ENCODE data around the gene SLC12A2. TPM values are rescaled to one million over a fixed set of nuclear protein-coding genes. Genes with fewer than 3 reads are reported as not detected.

Gene SLC12A2
- polyA plus RNA-seq, 1 of the 3 experiments (the other 2 are of a cell fraction): 5.6 TPM

GRCh38 chr5:128060644-128061385 lies 22.8 kb upstream of the SLC12A2 start:
- 100% methylated on average over 1 of the region's 1 CpG for WGBS (ENCODE audit: low lambda C conversion rate)
- H3K9ac ChIP-seq: no peak overlapping the region
- no peaks in the 10 kb centered on the region for H3K27me3 ChIP-seq (ENCODE audit: insufficient read depth)
- H3K36me3 ChIP-seq (replicated peaks in 1 of 2; ENCODE audit: control insufficient read depth in 1 of 2, insufficient read depth in 2 of 2, low read length in 1 of 2): peaks cover 4 to 5% of the 10 kb centered on the region in 2 experiments
- H3K4me1 ChIP-seq (ENCODE audit: control insufficient read depth in 1 of 2, insufficient read depth in 2 of 2, low read depth in 1 of 2, low read length in 1 of 2): peaks cover 0 to 10% of the 10 kb centered on the region in 2 experiments; a peak in 3 of 4 replicates
- TF ChIP-seq ZBTB33 (IDR thresholded peaks at IDR 0.05; ENCODE audit: borderline replicate concordance, low read depth) (no peak), TEAD4 (IDR thresholded peaks at IDR 0.05; ENCODE audit: borderline replicate concordance, insufficient read depth) (no peak), EP300 (IDR thresholded peaks at IDR 0.05; ENCODE audit: borderline replicate concordance in 1 of 2, low read depth in 1 of 2, low read length in 1 of 2) (no peak), FOXJ3 (CRISPR knock-in tag; IDR thresholded peaks at IDR 0.05) (no peak), SMC3 (IDR thresholded peaks at IDR 0.05; ENCODE audit: low read depth, low read length) (no peak), GABPA (IDR thresholded peaks at IDR 0.05; ENCODE audit: low read depth) (no peak), CHD2 (IDR thresholded peaks at IDR 0.05; ENCODE audit: low read length, partially characterized antibody) (no peak)
- ChIA-PET POLR2A (no interaction called here), CTCF (interaction anchor here (1.7 kb wide), 1 partner anchor 21 kb away, joined by 4 read pairs; no protein-coding TSS in a partner anchor)
- no peaks in the 10 kb centered on the region for H3F3A ChIP-seq (replicated peaks; ENCODE audit: insufficient read depth)
- H2AFZ ChIP-seq (ENCODE audit: low read depth): no peak overlapping the region
- H3K9me3 ChIP-seq: no peaks in the 10 kb centered on the region
- no peak overlapping the region for H3K27ac ChIP-seq (ENCODE audit: low read depth in 2 of 2, low read length in 1 of 2)
- H3K9me2 ChIP-seq: no peaks in the 10 kb centered on the region
- H4K20me1 ChIP-seq (ENCODE audit: insufficient read depth): no peaks in the 10 kb centered on the region
- no peak overlapping the region for H3K4me2 ChIP-seq
- no peak overlapping the region for H3K4me3 ChIP-seq (ENCODE audit: low read depth in 2 of 2, low read length in 1 of 2)
- H3K79me2 ChIP-seq (ENCODE audit: insufficient read depth): no peaks in the 10 kb centered on the region; the same call in 1 of the 2 replicates
- no peak for DNase-seq

GRCh38 chr5:128062172-128062746 lies 21.3 kb upstream of the SLC12A2 start:
- H3K4me2 ChIP-seq: 0 out of 2 replicates have a peak overlapping the region, but pooled peaks have one; percentile 0
- peaks cover 2 to 3% of the 10 kb centered on the region in 2 experiments for H3K36me3 ChIP-seq (replicated peaks in 1 of 2; ENCODE audit: control insufficient read depth in 1 of 2, insufficient read depth in 2 of 2, low read length in 1 of 2)
- ChIA-PET CTCF (interaction anchor here (0.6 to 1.7 kb wide), 3 partner anchors 16 to 27 kb away, joined by 3 to 4 read pairs (median 3); no protein-coding TSS in a partner anchor), POLR2A (no interaction called here)
- H3K9me2 ChIP-seq: no peaks in the 10 kb centered on the region
- peaks cover 0 to 10% of the 10 kb centered on the region in 2 experiments; a peak in 3 of 4 replicates for H3K4me1 ChIP-seq (ENCODE audit: control insufficient read depth in 1 of 2, insufficient read depth in 2 of 2, low read depth in 1 of 2, low read length in 1 of 2)
- 0 out of 4 replicates have a peak overlapping the region, but pooled peaks of 1 of the 2 experiments have one; percentile 13 for H3K4me3 ChIP-seq (ENCODE audit: low read depth in 2 of 2, low read length in 1 of 2)
- no peaks in the 10 kb centered on the region for H4K20me1 ChIP-seq (ENCODE audit: insufficient read depth)
- 0 out of 2 replicates have a peak overlapping the region, but pooled peaks have one; percentile 9 for H3K9ac ChIP-seq
- H2AFZ ChIP-seq (ENCODE audit: low read depth): no peak overlapping the region
- H3K9me3 ChIP-seq: no peaks in the 10 kb centered on the region
- no peaks in the 10 kb centered on the region for H3F3A ChIP-seq (replicated peaks; ENCODE audit: insufficient read depth)
- TF ChIP-seq FOSL2 (IDR thresholded peaks at IDR 0.05; ENCODE audit: borderline replicate concordance, low read depth) (peak; percentile 43; the same call in 1 of the 2 replicates), NRF1 (IDR thresholded peaks at IDR 0.05; ENCODE audit: low read depth, low read length) (no peak), SMC3 (IDR thresholded peaks at IDR 0.05; ENCODE audit: low read depth, low read length) (no peak), MXI1 (IDR thresholded peaks at IDR 0.05; ENCODE audit: low read depth, low read length) (no peak), GATA2 (CRISPR knock-in tag; IDR thresholded peaks at IDR 0.05) (no peak), NFIC (IDR thresholded peaks at IDR 0.05; ENCODE audit: borderline replicate concordance) (no peak), ELF1 (IDR thresholded peaks at IDR 0.05) (no peak), JUND (IDR thresholded peaks at IDR 0.05) (peak; percentile 31; the same call in 1 of the 2 replicates)
- H3K27me3 ChIP-seq (ENCODE audit: insufficient read depth): no peaks in the 10 kb centered on the region
- no peak for DNase-seq
- 87% methylated on average over 4 of the region's 4 CpGs for WGBS (ENCODE audit: low lambda C conversion rate)
- peaks cover 2% of the 10 kb centered on the region; the same call in 1 of the 2 replicates for H3K79me2 ChIP-seq (ENCODE audit: insufficient read depth)
- H3K27ac ChIP-seq (ENCODE audit: low read depth in 2 of 2, low read length in 1 of 2): peak overlapping the region in 1 of 2 experiments; percentile 46; a peak in 2 of 4 replicates
